Activated CD4-positive, CD25-positive, alpha-beta regulatory T cell treated with anti-CD3 and anti-CD28 coated beads, Interleukin-2, amount 50 U/mL, for 16 hours (primary cell): ENCODE data around the gene GRN.
"Not testable (repeated sequence)": the region's sequence is repeated elsewhere in the genome, so short reads cannot be mapped to it uniquely, and the experiment has no call there.

Experiments
- DNase-seq: peaks from one replicate; pipeline ENCODE4 v3.0.0-alpha.2; 2020; ENCODE audit warnings: low read depth, low spot score

GRN gene

GRCh38 chr17:44361292-44362260 is 16.5 kb downstream of the GRN start:
- DNase-seq = no peak

GRCh38 chr17:44362459-44362948 is 17.4 kb downstream of the GRN start:
- no peak for DNase-seq

- no peak for DNase-seq
Observed at GRCh38 chr17:44362949-44363612, 18.0 kb downstream of the GRN start.

- DNase-seq = no peak
Observed at GRCh38 chr17:44363613-44364159, 18.6 kb downstream of the GRN start, which contains the start of gene FAM171A2. Gene FAM171A2, minus strand, starts transcription at chr17:44363853. Its CDS starts 139 bp downstream, at chr17:44363714.

GRCh38 chr17:44365051-44365450 is 19.9 kb downstream of the GRN start:
- DNase-seq = not testable (repeated sequence)

- no peak for DNase-seq
Observed at GRCh38 chr17:44367231-44367979, 22.3 kb downstream of the GRN start.

GRCh38 chr17:44368391-44369243 is 23.5 kb downstream of the GRN start:
- not testable (repeated sequence) for DNase-seq

- not testable (repeated sequence) for DNase-seq
Observed at GRCh38 chr17:44369414-44370023, 24.4 kb downstream of the GRN start.

- DNase-seq = no peak
Observed at GRCh38 chr17:44372036-44372435, 26.9 kb downstream of the GRN start.

GRCh38 chr17:44374306-44375195 is 29.4 kb downstream of the GRN start:
- DNase-seq = no peak

- no peak for DNase-seq
Observed at GRCh38 chr17:44375196-44376017, 30.3 kb downstream of the GRN start.

- no peak for DNase-seq
Observed at GRCh38 chr17:44376124-44376523, 31.0 kb downstream of the GRN start.

GRCh38 chr17:44376779-44377178 is 31.7 kb downstream of the GRN start:
- no peak for DNase-seq

- DNase-seq = no peak
Observed at GRCh38 chr17:44378171-44378705, 33.1 kb downstream of the GRN start.

- DNase-seq = no peak
Observed at GRCh38 chr17:44379887-44380286, 34.8 kb downstream of the GRN start.

- no peak for DNase-seq
Observed at GRCh38 chr17:44380767-44381166, 35.7 kb downstream of the GRN start.

GRCh38 chr17:44381810-44382305 is 36.8 kb downstream of the GRN start:
- no peak for DNase-seq

- DNase-seq = no peak
Observed at GRCh38 chr17:44382917-44383316, 37.8 kb downstream of the GRN start.
